Nephron (organoid): ENCODE results near the gene SLIT1.

ENCODE experiments used
- H3K27ac Mint-ChIP-seq, 3 experiments: 2 replicates each; pipeline ENCODE4 v1.8.0; 2020; ENCODE audit warnings: mixed read lengths in 3 of 3, mild to moderate bottlenecking in 2 of 3, moderate library complexity in 1 of 3
- H3K27me3 Mint-ChIP-seq: 2 replicates; pipeline ENCODE4 v1.8.0; 2021; ENCODE audit warnings: low read depth, mild to moderate bottlenecking, moderate library complexity, mixed read lengths
- H3K36me3 Mint-ChIP-seq: 2 replicates; pipeline ENCODE4 v1.8.0; 2020; ENCODE audit warnings: low read depth, mixed read lengths
- H3K4me1 Mint-ChIP-seq: 2 replicates; pipeline ENCODE4 v1.8.0; 2020; ENCODE audit warnings: mixed read lengths
- H3K4me3 Mint-ChIP-seq, 3 experiments: 2 replicates each; pipeline ENCODE4 v1.8.0; 2020; ENCODE audit warnings: mild to moderate bottlenecking in 3 of 3, mixed read lengths in 3 of 3, moderate library complexity in 2 of 3
- H3K9me3 Mint-ChIP-seq: 2 replicates; pipeline ENCODE4 v1.8.0; 2020; ENCODE audit warnings: mixed read lengths
- TF ChIP-seq, protein P1 (sequence below), 3 experiments: fragments of 200-600 bp; sonication (generic); IDR thresholded peaks; one replicate each; pipeline ENCODE4 v1.5.0; 2021; ENCODE audit warnings: antibody characterized with exemption in 3 of 3; ENCODE audit not compliant: unreplicated experiment in 3 of 3

Gene SLIT1

DNA sequence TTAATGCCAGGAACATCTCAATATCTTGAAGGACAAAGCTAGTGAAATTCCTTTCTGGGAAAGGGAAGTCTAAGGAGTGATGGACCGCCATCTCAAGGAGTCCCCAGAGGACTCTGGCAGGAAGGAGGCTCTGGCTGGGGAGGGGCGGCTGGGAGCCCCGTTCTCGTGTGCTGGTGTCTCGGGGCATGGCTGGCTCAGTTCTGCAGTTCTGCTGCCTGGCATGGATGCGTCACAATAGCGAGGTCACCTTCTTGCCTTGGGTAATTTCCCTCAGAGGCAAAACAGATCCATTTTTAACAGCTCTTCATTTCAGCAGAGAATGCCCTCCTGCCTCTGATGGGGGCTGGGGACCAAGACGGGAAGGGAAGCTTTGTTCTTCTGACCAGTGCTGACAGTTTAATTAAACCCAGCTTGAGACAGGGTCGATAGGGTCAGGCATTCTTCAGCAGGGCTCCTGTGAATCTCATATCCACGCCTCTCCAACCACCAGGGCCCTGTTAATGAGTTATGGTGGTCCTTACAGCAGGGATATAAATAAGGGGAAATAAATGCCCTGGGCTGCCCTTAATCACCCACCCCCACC lies 35.7 kb downstream of the SLIT1 start:
- peaks cover 25% of the 10 kb centered on the region for H3K4me1 Mint-ChIP-seq
- peak overlapping the region in 2 of 3 experiments; percentile 30 to 41 for H3K27ac Mint-ChIP-seq
- peaks cover 2% of the 10 kb centered on the region for H3K9me3 Mint-ChIP-seq
- H3K4me3 Mint-ChIP-seq: no peak overlapping the region
- TF ChIP-seq, protein P1, sequence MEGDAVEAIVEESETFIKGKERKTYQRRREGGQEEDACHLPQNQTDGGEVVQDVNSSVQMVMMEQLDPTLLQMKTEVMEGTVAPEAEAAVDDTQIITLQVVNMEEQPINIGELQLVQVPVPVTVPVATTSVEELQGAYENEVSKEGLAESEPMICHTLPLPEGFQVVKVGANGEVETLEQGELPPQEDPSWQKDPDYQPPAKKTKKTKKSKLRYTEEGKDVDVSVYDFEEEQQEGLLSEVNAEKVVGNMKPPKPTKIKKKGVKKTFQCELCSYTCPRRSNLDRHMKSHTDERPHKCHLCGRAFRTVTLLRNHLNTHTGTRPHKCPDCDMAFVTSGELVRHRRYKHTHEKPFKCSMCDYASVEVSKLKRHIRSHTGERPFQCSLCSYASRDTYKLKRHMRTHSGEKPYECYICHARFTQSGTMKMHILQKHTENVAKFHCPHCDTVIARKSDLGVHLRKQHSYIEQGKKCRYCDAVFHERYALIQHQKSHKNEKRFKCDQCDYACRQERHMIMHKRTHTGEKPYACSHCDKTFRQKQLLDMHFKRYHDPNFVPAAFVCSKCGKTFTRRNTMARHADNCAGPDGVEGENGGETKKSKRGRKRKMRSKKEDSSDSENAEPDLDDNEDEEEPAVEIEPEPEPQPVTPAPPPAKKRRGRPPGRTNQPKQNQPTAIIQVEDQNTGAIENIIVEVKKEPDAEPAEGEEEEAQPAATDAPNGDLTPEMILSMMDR (IDR thresholded peaks at IDR 0.05; ENCODE audit: unreplicated experiment in 3 of 3): no peak
- peaks cover 22% of the 10 kb centered on the region for H3K27me3 Mint-ChIP-seq
- no peaks in the 10 kb centered on the region for H3K36me3 Mint-ChIP-seq

DNA sequence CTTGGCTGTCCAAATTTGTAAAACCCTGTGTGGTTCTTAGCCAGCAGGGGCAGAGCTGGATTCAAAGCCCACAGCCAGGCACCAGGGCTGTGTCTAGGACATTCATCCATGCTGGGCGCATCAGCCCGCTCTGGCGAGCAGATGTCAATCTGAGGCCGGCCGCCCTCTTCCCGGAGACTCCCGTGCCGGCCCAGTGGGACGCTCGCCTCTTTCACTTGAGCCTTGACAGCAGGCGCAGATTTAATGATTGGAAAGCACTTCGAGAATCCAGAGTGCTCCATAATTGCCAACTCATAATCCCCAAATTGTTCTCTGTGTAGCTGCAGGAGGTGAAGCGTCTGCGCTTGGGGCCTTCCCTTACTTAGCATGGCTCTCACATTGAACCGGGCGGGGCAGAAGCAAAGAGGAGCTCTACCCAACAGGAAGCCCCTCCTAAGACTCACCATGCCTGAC lies 36.7 kb downstream of the SLIT1 start:
- Mint-ChIP-seq H3K27me3 (peaks cover 25% of the 10 kb centered on the region), H3K36me3 (no peaks in the 10 kb centered on the region), H3K27ac (no peak overlapping the region), H3K4me1 (peaks cover 20% of the 10 kb centered on the region), H3K4me3 (peak overlapping the region in 1 of 3 experiments; percentile 11), H3K9me3 (peaks cover 2% of the 10 kb centered on the region)
- TF ChIP-seq, protein P1 (IDR thresholded peaks at IDR 0.05; ENCODE audit: unreplicated experiment in 3 of 3): no peak

DNA sequence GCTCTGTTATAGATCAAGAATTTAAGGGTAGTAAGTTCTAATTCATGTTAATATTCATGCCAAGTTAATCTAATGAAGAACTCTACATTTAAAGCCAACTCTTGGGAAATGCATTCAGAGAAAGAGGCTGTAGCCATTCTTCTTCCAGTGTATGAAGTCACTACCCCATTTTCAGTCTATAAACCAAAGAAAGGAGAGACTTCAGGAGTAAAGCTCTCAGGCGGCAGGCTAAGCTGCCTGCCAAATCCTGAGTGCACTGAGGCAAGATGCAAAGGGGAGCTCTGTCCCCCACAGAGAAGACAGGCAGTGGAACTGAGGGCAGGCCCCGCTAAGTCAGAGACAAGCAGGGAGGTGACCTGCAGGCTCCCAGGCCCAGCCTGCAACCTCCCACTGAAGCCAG lies 41.5 kb downstream of the SLIT1 start:
- TF ChIP-seq, protein P1 (IDR thresholded peaks at IDR 0.05; ENCODE audit: unreplicated experiment in 3 of 3): no peak
- H3K4me1 Mint-ChIP-seq: peaks cover 17% of the 10 kb centered on the region
- no peak overlapping the region for H3K4me3 Mint-ChIP-seq
- H3K36me3 Mint-ChIP-seq: no peaks in the 10 kb centered on the region
- H3K27me3 Mint-ChIP-seq: peaks cover 38% of the 10 kb centered on the region
- no peak overlapping the region for H3K27ac Mint-ChIP-seq
- H3K9me3 Mint-ChIP-seq: peaks cover 2% of the 10 kb centered on the region

DNA sequence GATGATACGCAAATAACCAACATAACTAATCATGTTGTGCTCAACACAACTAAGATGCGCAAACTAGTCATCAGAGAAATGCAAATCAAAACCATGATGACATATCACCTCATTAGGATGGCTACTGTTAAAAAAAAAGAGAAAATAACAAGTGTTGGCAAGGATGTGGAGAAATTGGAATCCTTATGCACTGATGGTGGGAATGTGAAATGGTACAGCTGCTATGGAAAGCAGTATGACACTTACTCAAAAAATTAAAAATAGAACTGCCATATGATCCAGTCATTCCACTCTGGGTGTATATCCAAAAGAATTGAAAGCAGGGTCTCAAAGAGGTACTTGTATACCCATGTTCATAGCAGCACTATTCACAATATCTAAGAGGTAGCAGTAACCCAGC lies 42.9 kb downstream of the SLIT1 start:
- no peak overlapping the region for H3K4me3 Mint-ChIP-seq
- peaks cover 24% of the 10 kb centered on the region for H3K4me1 Mint-ChIP-seq
- TF ChIP-seq, protein P1 (IDR thresholded peaks at IDR 0.05; ENCODE audit: unreplicated experiment in 3 of 3): no peak
- H3K27me3 Mint-ChIP-seq: peaks cover 34% of the 10 kb centered on the region
- peaks cover 2% of the 10 kb centered on the region for H3K9me3 Mint-ChIP-seq
- no peaks in the 10 kb centered on the region for H3K36me3 Mint-ChIP-seq
- H3K27ac Mint-ChIP-seq: no peak overlapping the region

DNA sequence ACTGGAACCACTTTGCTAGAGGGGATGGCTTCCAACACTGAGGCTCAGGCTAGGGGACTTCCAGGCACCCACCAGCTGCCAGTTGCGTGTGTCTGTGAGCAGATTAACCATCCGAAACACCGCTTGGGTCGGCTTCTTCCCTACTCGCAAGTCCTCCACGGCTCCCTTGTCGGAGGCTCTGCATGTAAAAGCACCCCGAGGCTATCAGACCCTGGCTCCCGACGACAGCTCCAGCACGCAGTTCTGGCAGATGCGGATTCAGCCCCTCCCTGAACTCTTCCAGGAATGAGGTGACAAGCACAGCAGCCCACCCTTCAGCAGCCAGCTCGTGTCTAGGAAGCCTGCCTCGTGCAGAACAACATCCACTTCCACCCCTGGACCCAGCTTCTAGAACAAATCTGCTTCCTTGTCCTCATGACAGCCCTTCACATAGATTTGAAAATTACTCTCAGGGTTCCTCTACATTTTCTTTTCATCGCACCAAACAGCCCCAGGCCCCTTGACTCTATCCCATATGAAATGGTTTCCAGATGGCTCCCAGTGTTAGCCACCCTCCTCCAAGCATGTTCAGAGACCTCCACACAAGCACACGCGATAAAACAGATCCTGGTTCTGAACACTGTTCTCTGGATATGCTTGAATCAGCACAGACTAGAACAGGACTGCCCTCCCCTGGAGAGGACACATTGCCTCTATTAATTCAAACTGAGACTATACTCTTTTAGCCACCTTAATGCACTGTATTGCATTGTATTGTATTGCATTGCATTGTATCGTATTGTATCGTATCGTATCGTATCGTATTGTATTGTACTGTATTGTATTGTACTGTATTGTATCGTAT lies 44.6 kb downstream of the SLIT1 start:
- no peaks in the 10 kb centered on the region for H3K9me3 Mint-ChIP-seq
- H3K4me3 Mint-ChIP-seq: no peak overlapping the region
- peaks cover 29% of the 10 kb centered on the region for H3K27me3 Mint-ChIP-seq
- no peaks in the 10 kb centered on the region for H3K36me3 Mint-ChIP-seq
- peaks cover 24% of the 10 kb centered on the region for H3K4me1 Mint-ChIP-seq
- TF ChIP-seq, protein P1 (IDR thresholded peaks at IDR 0.05; ENCODE audit: unreplicated experiment in 3 of 3): no peak
- H3K27ac Mint-ChIP-seq: peak overlapping the region in 1 of 3 experiments; percentile 17
